ENCODE measurements around the gene GGCT.

DNA sequence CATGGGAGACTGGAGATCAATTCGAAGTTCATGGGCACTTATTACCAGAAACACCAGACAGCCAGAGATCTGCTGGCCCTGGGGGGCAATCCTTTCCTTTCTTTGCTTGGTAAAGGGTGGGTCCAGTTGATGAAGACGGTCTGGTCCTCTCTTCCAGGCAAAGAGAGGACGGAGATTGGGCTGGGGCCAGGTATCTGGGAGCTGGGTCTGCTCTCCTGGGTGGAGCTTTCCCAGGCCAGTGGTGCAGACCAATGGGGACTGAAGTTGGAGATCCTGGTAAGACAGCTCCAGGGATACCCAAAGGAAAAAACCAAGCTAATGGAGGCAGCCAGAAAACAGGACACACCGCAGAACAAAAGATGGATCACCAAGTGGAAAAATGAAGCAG lies 44.4 kb downstream of the GGCT start:
- TF ChIP-seq, protein P1, sequence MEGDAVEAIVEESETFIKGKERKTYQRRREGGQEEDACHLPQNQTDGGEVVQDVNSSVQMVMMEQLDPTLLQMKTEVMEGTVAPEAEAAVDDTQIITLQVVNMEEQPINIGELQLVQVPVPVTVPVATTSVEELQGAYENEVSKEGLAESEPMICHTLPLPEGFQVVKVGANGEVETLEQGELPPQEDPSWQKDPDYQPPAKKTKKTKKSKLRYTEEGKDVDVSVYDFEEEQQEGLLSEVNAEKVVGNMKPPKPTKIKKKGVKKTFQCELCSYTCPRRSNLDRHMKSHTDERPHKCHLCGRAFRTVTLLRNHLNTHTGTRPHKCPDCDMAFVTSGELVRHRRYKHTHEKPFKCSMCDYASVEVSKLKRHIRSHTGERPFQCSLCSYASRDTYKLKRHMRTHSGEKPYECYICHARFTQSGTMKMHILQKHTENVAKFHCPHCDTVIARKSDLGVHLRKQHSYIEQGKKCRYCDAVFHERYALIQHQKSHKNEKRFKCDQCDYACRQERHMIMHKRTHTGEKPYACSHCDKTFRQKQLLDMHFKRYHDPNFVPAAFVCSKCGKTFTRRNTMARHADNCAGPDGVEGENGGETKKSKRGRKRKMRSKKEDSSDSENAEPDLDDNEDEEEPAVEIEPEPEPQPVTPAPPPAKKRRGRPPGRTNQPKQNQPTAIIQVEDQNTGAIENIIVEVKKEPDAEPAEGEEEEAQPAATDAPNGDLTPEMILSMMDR (IDR thresholded peaks at IDR 0.05), result no peak
- no peak for TF ChIP-seq POLR2A (IDR thresholded peaks at IDR 0.05)

All from adrenal gland (tissue), 5 donors.